ENCODE data around the gene ZNF554.
A peak's percentile ranks its signal among the peaks of the same experiment; 100 is the strongest.

ZNF554 gene

GRCh38 chr19:2785244-2785997, 34.2 kb upstream of the ZNF554 start, which contains the start of gene THOP1:
Gene THOP1, plus strand, starts transcription at chr19:2785503. Its CDS starts 160 bp downstream, at chr19:2785663.
- Histone ChIP-seq H3K4me1 (ENCODE audit: insufficient read depth, low read length, poor library complexity, severe bottlenecking) (peaks cover 29% of the 10 kb centered on the region), H3K9ac (ENCODE audit: low read depth, low read length, poor library complexity, severe bottlenecking) (peak within 1 kb of the TSS; percentile 97), H3K79me2 (ENCODE audit: insufficient read depth, low read length) (peaks cover 72% of the 10 kb centered on the region), H3F3A (ENCODE audit: low read depth) (no peaks in the 10 kb centered on the region), H3K36me3 (ENCODE audit: insufficient read depth, low read length) (no peaks in the 10 kb centered on the region), H3K4me2 (ENCODE audit: low read depth, low read length, poor library complexity, severe bottlenecking) (peak within 1 kb of the TSS; percentile 95), H3K9me3 (ENCODE audit: insufficient read depth, low read depth, low read length) (no peaks in the 10 kb centered on the region), H3K9me2 (replicated peaks; ENCODE audit: low read depth, low read length) (no peaks in the 10 kb centered on the region), H4K20me1 (ENCODE audit: insufficient read depth, low read length, poor library complexity, severe bottlenecking) (peaks cover 23% of the 10 kb centered on the region), H3K4me3 (ENCODE audit: low read length, poor library complexity, severe bottlenecking) (peak within 1 kb of the TSS; percentile 100), H2AFZ (ENCODE audit: low read length) (peak within 1 kb of the TSS; percentile 84), H3K27me3 (ENCODE audit: insufficient read depth, low read length, poor library complexity, severe bottlenecking) (no peaks in the 10 kb centered on the region)
- no peak for TF ChIP-seq EZH2phosphoT487 (IDR thresholded peaks at IDR 0.05; ENCODE audit: borderline replicate concordance)
- TF ChIP-seq CTCF (conservative IDR thresholded peaks at IDR 0.05; ENCODE audit: low read length), result no peak

- H3K4me2 ChIP-seq (ENCODE audit: low read depth, low read length, poor library complexity, severe bottlenecking), result peak overlapping the region; percentile 95
- H3K9ac ChIP-seq (ENCODE audit: low read depth, low read length, poor library complexity, severe bottlenecking), result peak overlapping the region; percentile 16
- peaks cover 10% of the 10 kb centered on the region for H4K20me1 ChIP-seq (ENCODE audit: insufficient read depth, low read length, poor library complexity, severe bottlenecking)
- no peak for TF ChIP-seq CTCF (conservative IDR thresholded peaks at IDR 0.05; ENCODE audit: low read length)
- no peak for TF ChIP-seq EZH2phosphoT487 (IDR thresholded peaks at IDR 0.05; ENCODE audit: borderline replicate concordance)
- H2AFZ ChIP-seq (ENCODE audit: low read length), result no peak overlapping the region
- H3K9me2 ChIP-seq (replicated peaks; ENCODE audit: low read depth, low read length), result no peaks in the 10 kb centered on the region
- H3K27me3 ChIP-seq (ENCODE audit: insufficient read depth, low read length, poor library complexity, severe bottlenecking), result no peaks in the 10 kb centered on the region
- H3F3A ChIP-seq (ENCODE audit: low read depth), result no peaks in the 10 kb centered on the region
- H3K36me3 ChIP-seq (ENCODE audit: insufficient read depth, low read length), result no peaks in the 10 kb centered on the region; the same call in 1 of the 2 replicates
- peaks cover 55% of the 10 kb centered on the region for H3K79me2 ChIP-seq (ENCODE audit: insufficient read depth, low read length)
- no peaks in the 10 kb centered on the region for H3K9me3 ChIP-seq (ENCODE audit: insufficient read depth, low read depth, low read length)
- H3K4me1 ChIP-seq (ENCODE audit: insufficient read depth, low read length, poor library complexity, severe bottlenecking), result peaks cover 17% of the 10 kb centered on the region
- H3K4me3 ChIP-seq (ENCODE audit: low read length, poor library complexity, severe bottlenecking), result peak overlapping the region; percentile 100
These were observed 32.6 kb upstream of the ZNF554 start for GRCh38 chr19:2787115-2787514.

- H4K20me1 ChIP-seq (ENCODE audit: insufficient read depth, low read length, poor library complexity, severe bottlenecking), result peaks cover 3% of the 10 kb centered on the region
- H3K4me2 ChIP-seq (ENCODE audit: low read depth, low read length, poor library complexity, severe bottlenecking), result no peak overlapping the region
- H3K36me3 ChIP-seq (ENCODE audit: insufficient read depth, low read length), result no peaks in the 10 kb centered on the region; the same call in 1 of the 2 replicates
These were observed 31.4 kb upstream of the ZNF554 start for GRCh38 chr19:2788237-2788636.

More at GRCh38 chr19:2788237-2788636, 31.4 kb upstream of the ZNF554 start:
- H3K4me3 ChIP-seq (ENCODE audit: low read length, poor library complexity, severe bottlenecking), result no peak overlapping the region
- TF ChIP-seq CTCF (conservative IDR thresholded peaks at IDR 0.05; ENCODE audit: low read length) (no peak), EZH2phosphoT487 (IDR thresholded peaks at IDR 0.05; ENCODE audit: borderline replicate concordance) (no peak)
- H3K27me3 ChIP-seq (ENCODE audit: insufficient read depth, low read length, poor library complexity, severe bottlenecking), result no peaks in the 10 kb centered on the region
- no peaks in the 10 kb centered on the region for H3K9me2 ChIP-seq (replicated peaks; ENCODE audit: low read depth, low read length)
- H3K9me3 ChIP-seq (ENCODE audit: insufficient read depth, low read depth, low read length), result no peaks in the 10 kb centered on the region
- no peaks in the 10 kb centered on the region for H3F3A ChIP-seq (ENCODE audit: low read depth)
- H3K9ac ChIP-seq (ENCODE audit: low read depth, low read length, poor library complexity, severe bottlenecking), result peak overlapping the region; percentile 16
- no peak overlapping the region for H2AFZ ChIP-seq (ENCODE audit: low read length)
- H3K79me2 ChIP-seq (ENCODE audit: insufficient read depth, low read length), result peaks cover 45% of the 10 kb centered on the region
- peaks cover 17% of the 10 kb centered on the region for H3K4me1 ChIP-seq (ENCODE audit: insufficient read depth, low read length, poor library complexity, severe bottlenecking)
